Retinal pigment epithelial cell (primary cell): Measurements from ENCODE around the gene SLC15A4.
A peak's percentile ranks its signal among the peaks of the same experiment; 100 is the strongest.

Experiments used
- DNase-seq: peaks from one replicate; pipeline ENCODE4 v3.0.0-alpha.2; 2010; ENCODE audit warnings: low read depth
- H3K4me3 ChIP-seq: 2 replicates; pipeline ENCODE4 v1.5.1; 2011; ENCODE audit warnings: mild to moderate bottlenecking, low read length, control low read depth, moderate library complexity
- TF ChIP-seq, protein P1 (sequence below): conservative IDR thresholded peaks from 2 replicates; pipeline ENCODE4 v1.5.1; 2011; ENCODE audit warnings: low read depth, low read length, control low read depth, inconsistent platforms

Gene SLC15A4

DNA sequence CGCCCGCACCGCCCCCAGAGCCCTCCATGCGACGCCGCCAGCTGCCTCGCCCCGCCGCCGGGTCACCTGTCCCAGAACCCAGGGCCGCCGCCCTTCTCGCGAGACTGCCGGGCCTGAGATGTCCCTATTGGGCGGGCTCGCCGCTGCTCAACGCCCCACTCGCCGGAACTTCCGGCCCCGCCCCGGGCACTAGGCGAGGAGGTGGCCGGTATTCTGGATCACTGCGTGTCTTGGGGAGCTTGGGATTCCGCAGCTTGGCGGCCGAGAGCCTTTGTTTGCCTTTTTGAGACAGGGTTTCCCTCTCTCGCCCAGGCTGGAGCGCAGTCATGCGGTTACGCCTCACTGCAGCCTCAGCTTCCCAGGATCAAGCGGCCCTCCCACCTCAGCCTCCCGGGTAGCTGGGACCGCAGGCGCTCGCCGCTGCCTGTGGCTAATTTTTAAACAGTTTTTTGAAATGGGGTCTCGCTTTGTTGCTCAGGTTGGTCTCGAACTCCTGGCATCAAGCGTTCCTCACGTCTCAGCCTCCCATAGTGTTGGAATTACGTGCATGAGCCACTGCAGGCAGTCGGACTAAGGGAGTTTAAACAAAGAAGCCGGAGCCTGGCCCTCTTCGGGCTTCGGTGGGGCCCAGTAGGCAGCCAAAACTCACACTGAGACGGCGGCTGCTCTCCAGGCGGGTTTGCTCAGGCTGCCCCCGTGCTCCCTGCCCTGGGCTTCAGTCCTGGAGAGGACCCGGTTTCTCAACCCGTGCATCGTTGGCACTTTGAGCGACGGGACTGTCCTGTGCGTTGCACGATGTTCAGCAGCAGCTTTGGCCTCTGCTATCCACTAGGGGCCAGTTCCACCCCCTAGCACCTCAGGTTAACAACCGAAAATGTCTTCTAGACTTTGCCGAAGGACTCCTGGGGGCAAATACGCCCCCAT lies at the start of gene SLC15A4:
TSS of gene SLC15A4 (minus strand) at position 43 of the 924 bp plus-strand sequence. CDS start at position 28, 15 bp downstream.
- DNase-seq: peak; percentile 80
- TF ChIP-seq, protein P1, sequence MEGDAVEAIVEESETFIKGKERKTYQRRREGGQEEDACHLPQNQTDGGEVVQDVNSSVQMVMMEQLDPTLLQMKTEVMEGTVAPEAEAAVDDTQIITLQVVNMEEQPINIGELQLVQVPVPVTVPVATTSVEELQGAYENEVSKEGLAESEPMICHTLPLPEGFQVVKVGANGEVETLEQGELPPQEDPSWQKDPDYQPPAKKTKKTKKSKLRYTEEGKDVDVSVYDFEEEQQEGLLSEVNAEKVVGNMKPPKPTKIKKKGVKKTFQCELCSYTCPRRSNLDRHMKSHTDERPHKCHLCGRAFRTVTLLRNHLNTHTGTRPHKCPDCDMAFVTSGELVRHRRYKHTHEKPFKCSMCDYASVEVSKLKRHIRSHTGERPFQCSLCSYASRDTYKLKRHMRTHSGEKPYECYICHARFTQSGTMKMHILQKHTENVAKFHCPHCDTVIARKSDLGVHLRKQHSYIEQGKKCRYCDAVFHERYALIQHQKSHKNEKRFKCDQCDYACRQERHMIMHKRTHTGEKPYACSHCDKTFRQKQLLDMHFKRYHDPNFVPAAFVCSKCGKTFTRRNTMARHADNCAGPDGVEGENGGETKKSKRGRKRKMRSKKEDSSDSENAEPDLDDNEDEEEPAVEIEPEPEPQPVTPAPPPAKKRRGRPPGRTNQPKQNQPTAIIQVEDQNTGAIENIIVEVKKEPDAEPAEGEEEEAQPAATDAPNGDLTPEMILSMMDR: peak; percentile 30
- peak within 1 kb of the TSS; percentile 92 for H3K4me3 ChIP-seq

DNA sequence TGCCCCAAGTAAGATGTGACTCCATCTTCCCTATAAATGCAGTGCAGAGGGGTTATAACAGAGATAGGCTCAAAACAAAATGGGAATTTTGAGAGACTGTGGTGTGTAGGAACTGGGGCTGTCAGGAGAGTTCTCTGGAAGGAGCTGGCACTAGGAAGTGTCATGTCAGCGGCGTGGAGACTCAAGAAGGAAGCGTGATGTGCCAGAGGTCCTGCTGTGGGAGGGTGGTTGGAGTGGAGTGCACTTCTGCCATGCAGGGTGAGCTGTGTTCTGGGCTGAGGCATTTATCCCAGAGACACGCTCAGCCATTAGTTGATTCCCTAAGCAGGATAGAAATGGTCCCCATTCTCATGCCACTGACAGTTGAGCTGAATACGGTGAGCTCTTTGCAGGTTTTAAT lies 48.5 kb upstream of the SLC15A4 start:
- TF ChIP-seq, protein P1: no peak
- no peak overlapping the region for H3K4me3 ChIP-seq

DNA sequence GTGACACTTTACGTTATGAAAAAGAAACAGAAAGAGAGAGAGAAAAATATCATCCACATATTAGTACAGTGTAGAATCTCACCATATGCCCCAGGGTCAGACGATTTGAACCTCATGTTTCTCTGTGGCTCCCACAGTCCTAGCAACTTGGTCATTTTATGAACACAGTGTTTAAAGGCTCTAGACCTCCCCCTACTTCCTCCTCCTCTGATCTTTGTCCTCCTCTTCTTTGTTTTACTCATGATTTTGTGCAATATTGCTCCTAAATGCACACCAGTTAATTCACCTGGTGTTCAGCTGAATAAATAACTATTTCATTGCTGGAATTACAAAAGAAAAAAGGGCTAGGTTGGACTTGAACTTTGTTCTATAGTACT lies 47.7 kb upstream of the SLC15A4 start:
- H3K4me3 ChIP-seq: no peak overlapping the region
- TF ChIP-seq, protein P1: no peak
- DNase-seq: no peak

More for the DNA sequence above, 48.5 kb upstream of the SLC15A4 start:
- DNase-seq: no peak

DNA sequence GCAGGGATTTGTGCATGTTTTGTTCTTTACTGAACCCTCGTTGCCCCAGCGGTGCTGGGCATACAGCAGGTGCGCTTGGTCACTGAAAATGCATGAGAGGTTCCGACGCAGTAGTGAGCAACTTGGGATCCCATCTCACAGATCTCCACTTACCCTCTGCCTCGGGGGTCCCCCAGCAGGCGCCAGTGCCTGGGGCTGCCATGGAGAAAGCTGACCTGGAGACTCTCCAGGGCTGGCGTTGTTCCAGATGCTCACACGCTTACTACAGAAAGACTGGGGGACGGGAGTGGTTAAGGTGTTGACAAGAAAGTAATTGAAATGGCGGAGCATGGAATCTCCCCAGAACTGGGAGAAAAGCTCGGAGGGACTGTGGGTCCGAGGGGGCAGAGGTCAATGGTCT lies 43.7 kb upstream of the SLC15A4 start:
- no peak overlapping the region for H3K4me3 ChIP-seq
- TF ChIP-seq, protein P1: no peak
- DNase-seq: no peak

DNA sequence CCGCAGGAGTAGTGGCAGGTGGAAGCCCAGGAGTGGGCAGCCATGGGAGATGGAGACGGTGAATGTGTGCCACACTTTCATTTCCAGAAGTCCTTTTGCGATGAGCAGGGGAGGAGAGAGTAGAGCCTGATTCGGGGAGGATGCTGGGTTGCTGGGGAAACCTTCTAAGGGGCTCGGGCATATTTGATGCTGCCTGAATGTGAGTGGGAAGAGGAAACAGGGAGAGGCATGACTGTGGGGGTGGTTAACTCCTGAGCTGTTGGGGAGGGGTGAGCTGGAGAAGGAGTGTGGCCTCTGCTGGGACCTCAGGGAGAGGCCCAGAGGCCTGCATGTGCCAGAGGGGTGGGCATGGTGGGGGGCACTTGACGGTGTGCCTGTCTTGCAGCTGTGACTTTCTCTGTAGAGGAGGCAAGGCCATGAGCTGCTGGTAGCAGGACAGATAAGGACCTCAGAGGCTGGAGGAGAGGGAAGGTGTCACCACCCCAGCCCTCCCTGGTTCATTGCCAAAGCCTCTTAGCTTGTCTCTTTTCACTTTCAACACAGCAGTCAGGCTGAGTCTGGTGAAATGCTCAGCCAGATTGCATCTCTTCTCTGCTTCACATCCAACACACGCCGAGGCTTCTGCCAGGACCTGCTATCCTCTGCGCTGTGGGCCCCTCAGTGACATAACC lies 40.9 kb upstream of the SLC15A4 start:
- TF ChIP-seq, protein P1: no peak
- no peak for DNase-seq
- H3K4me3 ChIP-seq: no peak overlapping the region

DNA sequence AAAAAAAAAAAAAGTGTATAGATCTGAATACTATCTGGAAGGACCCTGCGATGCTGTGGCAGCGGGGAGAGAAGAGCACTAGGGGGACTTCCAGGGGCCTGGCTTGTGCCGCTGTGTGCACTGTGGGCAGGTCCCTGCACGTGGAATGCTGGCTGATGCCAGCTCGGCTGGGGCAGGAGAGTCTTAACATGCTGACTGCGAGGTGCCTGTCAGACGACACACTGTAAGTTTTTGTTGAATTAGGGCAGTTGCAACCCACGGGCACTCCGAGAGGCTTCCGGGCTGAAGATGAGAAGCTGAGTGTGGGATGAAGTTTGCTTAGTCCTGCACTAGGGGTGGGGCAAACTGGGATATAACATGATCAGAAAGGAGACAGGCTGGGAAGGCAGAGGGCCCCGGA lies 40.2 kb upstream of the SLC15A4 start:
- no peak overlapping the region for H3K4me3 ChIP-seq

More for the DNA sequence above, 40.2 kb upstream of the SLC15A4 start:
- no peak for DNase-seq
- TF ChIP-seq, protein P1: no peak
